T-cell (primary cell): ENCODE measurements around the gene SPRR3. TPM values are rescaled to one million over a fixed set of nuclear protein-coding genes. Genes with fewer than 3 reads are reported as not detected.

Source experiments
- ATAC-seq, 4 experiments: fragments of 200-7000 bp in 3 of 4; fragments of 150-1000 bp in 1 of 4; cut with Tn5 transposase; replicated peaks in 1 of 4; 1 replicate in 3 of 4; 2 replicates in 1 of 4; pipeline ENCODE4 v1.10.0; 2021; ENCODE audit warnings: moderate library complexity in 3 of 4, mild to moderate bottlenecking in 2 of 4, moderate number of reproducible peaks in 1 of 4
- CTCF ChIA-PET, 2 donors: fragments of 300-600 bp; sonication (Branson Sonifier 250); formaldehyde crosslinking; loops; one replicate each; lab custom pipeline; 2022; ENCODE audit warnings: antibody characterized with exemption in 2 of 2; lab: Charles Lee
- POLR2A ChIA-PET, 2 donors: fragments of 300-600 bp; sonication (Branson Sonifier 250); formaldehyde crosslinking; loops; one replicate each; lab custom pipeline; 2022; ENCODE audit warnings: antibody characterized with exemption in 2 of 2; lab: Charles Lee
- DNase-seq, 35 experiments: peaks; one replicate each; pipeline versions ENCODE4 v3.0.0 to v3.0.0-alpha.2; 2013 to 2023
- H3K27ac ChIP-seq: one replicate; pipeline ENCODE4 v1.5.1; 2013; ENCODE audit warnings: low read length
- H3K27me3 ChIP-seq, 2 experiments: replicated peaks in 1 of 2; 1 replicate in 1 of 2; 2 replicates in 1 of 2; pipeline versions ENCODE4 v1.6.1 to v1.7.0; 2013; ENCODE audit warnings: low read length in 1 of 2, mixed read lengths in 1 of 2; ENCODE audit not compliant: control insufficient read depth in 2 of 2, insufficient read depth in 2 of 2; ENCODE audit errors: extremely low read depth in 1 of 2
- H3K36me3 ChIP-seq, 2 donors: 1 replicate in 1 of 2; 2 replicates in 1 of 2; pipeline versions ENCODE4 v1.6.1 to v1.7.0; 2013; ENCODE audit warnings: low read length in 1 of 2; ENCODE audit not compliant: control insufficient read depth in 2 of 2, insufficient read depth in 1 of 2; ENCODE audit errors: extremely low read depth in 1 of 2
- H3K4me1 ChIP-seq, 2 experiments: 1 replicate in 1 of 2; 2 replicates in 1 of 2; pipeline versions ENCODE4 v1.6.1 to v1.7.0; 2013; ENCODE audit warnings: low read length in 2 of 2, mixed read lengths in 1 of 2; ENCODE audit not compliant: insufficient read depth in 2 of 2, control insufficient read depth in 1 of 2; ENCODE audit errors: extremely low read depth in 1 of 2
- H3K4me3 ChIP-seq, 2 donors: 1 replicate in 1 of 2; 2 replicates in 1 of 2; pipeline versions ENCODE4 v1.5.1 to v1.7.0; 2013; ENCODE audit warnings: mild to moderate bottlenecking in 2 of 2, low read length in 1 of 2, moderate library complexity in 1 of 2; ENCODE audit not compliant: control insufficient read depth in 1 of 2; ENCODE audit errors: extremely low read depth in 1 of 2
- H3K9me3 ChIP-seq: 2 replicates; pipeline ENCODE4 v1.7.0; 2013
- H3K27ac Mint-ChIP-seq, 2 donors: one replicate each; pipeline ENCODE4 v1.8.0; 2020 to 2021; ENCODE audit warnings: mild to moderate bottlenecking in 2 of 2, mixed read lengths in 2 of 2
- H3K27me3 Mint-ChIP-seq, 2 donors: one replicate each; pipeline ENCODE4 v1.8.0; 2021 to 2022; ENCODE audit warnings: mixed read lengths in 2 of 2
- H3K36me3 Mint-ChIP-seq: one replicate; pipeline ENCODE4 v1.8.0; 2021; ENCODE audit warnings: mixed read lengths
- H3K4me1 Mint-ChIP-seq, 3 donors: one replicate each; pipeline ENCODE4 v1.8.0; 2020 to 2022; ENCODE audit warnings: mixed read lengths in 3 of 3, mild to moderate bottlenecking in 1 of 3
- H3K4me3 Mint-ChIP-seq, 3 donors: one replicate each; pipeline ENCODE4 v1.8.0; 2020 to 2022; ENCODE audit warnings: mild to moderate bottlenecking in 3 of 3, mixed read lengths in 3 of 3, moderate library complexity in 3 of 3
- H3K9me3 Mint-ChIP-seq, 3 donors: one replicate each; pipeline ENCODE4 v1.8.0; 2020 to 2022; ENCODE audit warnings: mixed read lengths in 3 of 3
- WGBS: methylation state at CpG from one replicate; pipeline ENCODE4 v1.1.5; 2013; ENCODE audit warnings: missing lambda C conversion rate; ENCODE audit not compliant: insufficient coverage; 5-methylcytosine and 5-hydroxymethylcytosine counted together
- total RNA-seq, 35 experiments: library from RNA in 6 of 35; stranded (reverse) in 6 of 35; fragments of 120-200 nt in 1 of 35; gene quantifications; one replicate each; pipeline versions ENCODE4 v1.2.1 to v1.2.4 and lab custom pipeline; 2013 to 2026

The SPRR3 gene
- total RNA-seq (not detected), total RNA-seq (lab: John Stamatoyannopoulos, UW) (0 reads per million in 29 experiments)
- total RNA-seq (2013) = not detected

- no peaks in the 10 kb centered on the region for H3K36me3 Mint-ChIP-seq
- H3K4me3 ChIP-seq = no peak within 1 kb of the TSS
- peaks cover 0 to 10% of the 10 kb centered on the region in 2 experiments for H3K27me3 ChIP-seq
- peaks cover 21 to 24% of the 10 kb centered on the region in 2 donors for H3K27me3 Mint-ChIP-seq
- POLR2A ChIA-PET = no interaction called here
- no peaks in the 10 kb centered on the region for H3K9me3 ChIP-seq
- WGBS = 80% methylated on average over 1 of the region's 2 CpGs
- no peak within 1 kb of the TSS for H3K27ac ChIP-seq
- ATAC-seq (no peak), DNase-seq (no peak)
- no peaks in the 10 kb centered on the region for H3K36me3 ChIP-seq
- CTCF ChIA-PET = no interaction called here
- no peak within 1 kb of the TSS for H3K4me3 Mint-ChIP-seq
- H3K9me3 Mint-ChIP-seq = no peaks in the 10 kb centered on the region
- no peaks in the 10 kb centered on the region for H3K4me1 ChIP-seq
- no peaks in the 10 kb centered on the region for H3K4me1 Mint-ChIP-seq
- peak within 1 kb of the TSS in 1 of 2 donors; percentile 16 for H3K27ac Mint-ChIP-seq
Measured at GRCh38 chr1:153001382-153001781, at the start of gene SPRR3. TSS of gene SPRR3 (plus strand) at chr1:153001749. CDS start at chr1:153003021, 1,272 bp downstream.

GRCh38 chr1:152953761-152954160 lies 47.8 kb upstream of the SPRR3 start:
- Mint-ChIP-seq H3K36me3 (no peaks in the 10 kb centered on the region), H3K9me3 (no peaks in the 10 kb centered on the region), H3K4me3 (no peak overlapping the region), H3K27me3 (peaks cover 9 to 28% of the 10 kb centered on the region in 2 donors), H3K27ac (no peak overlapping the region), H3K4me1 (no peaks in the 10 kb centered on the region)
- ChIA-PET POLR2A (no interaction called here), CTCF (no interaction called here)
- Histone ChIP-seq H3K36me3 (no peaks in the 10 kb centered on the region), H3K4me3 (no peak overlapping the region), H3K27ac (no peak overlapping the region), H3K4me1 (no peaks in the 10 kb centered on the region), H3K9me3 (no peaks in the 10 kb centered on the region), H3K27me3 (peaks cover 0 to 3% of the 10 kb centered on the region in 2 experiments)
- WGBS = 75% methylated on average over 4 of the region's 7 CpGs
- ATAC-seq = no peak
- no peak for DNase-seq

- Mint-ChIP-seq H3K9me3 (no peaks in the 10 kb centered on the region), H3K27ac (no peak overlapping the region), H3K36me3 (no peaks in the 10 kb centered on the region), H3K4me1 (no peaks in the 10 kb centered on the region), H3K27me3 (peaks cover 7 to 28% of the 10 kb centered on the region in 2 donors), H3K4me3 (no peak overlapping the region)
- Histone ChIP-seq H3K4me1 (no peaks in the 10 kb centered on the region), H3K27me3 (no peaks in the 10 kb centered on the region), H3K36me3 (no peaks in the 10 kb centered on the region), H3K27ac (no peak overlapping the region), H3K9me3 (no peaks in the 10 kb centered on the region), H3K4me3 (no peak overlapping the region)
- ChIA-PET CTCF (no interaction called here), POLR2A (no interaction called here)
- ATAC-seq (no peak), DNase-seq (no peak)
- 62% methylated on average over 2 of the region's 6 CpGs for WGBS
Measured at GRCh38 chr1:152954436-152954835, 47.1 kb upstream of the SPRR3 start.

GRCh38 chr1:152957561-152957960 lies 44.0 kb upstream of the SPRR3 start:
- H3K27me3 Mint-ChIP-seq = peaks cover 2 to 26% of the 10 kb centered on the region in 2 donors
- no peaks in the 10 kb centered on the region for H3K36me3 ChIP-seq
- no peak overlapping the region for H3K4me3 Mint-ChIP-seq
- no peak for DNase-seq
- no peaks in the 10 kb centered on the region for H3K9me3 ChIP-seq
- WGBS = no CpG with 5 or more reads among the region's 3 CpGs
- no peak overlapping the region for H3K27ac ChIP-seq
- no peak overlapping the region for H3K27ac Mint-ChIP-seq
- ChIA-PET CTCF (no interaction called here), POLR2A (no interaction called here)
- H3K36me3 Mint-ChIP-seq = no peaks in the 10 kb centered on the region
- H3K4me1 ChIP-seq = no peaks in the 10 kb centered on the region
- no peak for ATAC-seq
- H3K9me3 Mint-ChIP-seq = no peaks in the 10 kb centered on the region
- no peaks in the 10 kb centered on the region for H3K4me1 Mint-ChIP-seq
- H3K4me3 ChIP-seq = no peak overlapping the region
- H3K27me3 ChIP-seq = peaks cover 0 to 3% of the 10 kb centered on the region in 2 experiments

GRCh38 chr1:152959273-152959672 lies 42.3 kb upstream of the SPRR3 start:
- Histone ChIP-seq H3K4me1 (no peaks in the 10 kb centered on the region), H3K27me3 (peaks cover 0 to 3% of the 10 kb centered on the region in 2 experiments), H3K27ac (no peak overlapping the region), H3K9me3 (no peaks in the 10 kb centered on the region), H3K4me3 (no peak overlapping the region), H3K36me3 (no peaks in the 10 kb centered on the region)
- ChIA-PET CTCF (no interaction called here), POLR2A (no interaction called here)
- Mint-ChIP-seq H3K4me1 (no peaks in the 10 kb centered on the region), H3K27me3 (peaks cover 6 to 20% of the 10 kb centered on the region in 2 donors), H3K27ac (no peak overlapping the region), H3K36me3 (no peaks in the 10 kb centered on the region), H3K9me3 (no peaks in the 10 kb centered on the region), H3K4me3 (no peak overlapping the region)
- DNase-seq = no peak
- no peak for ATAC-seq
- WGBS = no CpG with 5 or more reads among the region's 3 CpGs

- no peaks in the 10 kb centered on the region for H3K9me3 Mint-ChIP-seq
- CTCF ChIA-PET = no interaction called here
- no peak for DNase-seq
- Histone ChIP-seq H3K27me3 (peaks cover 0 to 3% of the 10 kb centered on the region in 2 experiments), H3K36me3 (no peaks in the 10 kb centered on the region), H3K4me3 (no peak overlapping the region), H3K27ac (no peak overlapping the region), H3K9me3 (no peaks in the 10 kb centered on the region), H3K4me1 (no peaks in the 10 kb centered on the region)
- H3K27me3 Mint-ChIP-seq = peaks cover 6 to 20% of the 10 kb centered on the region in 2 donors
- 96% methylated on average over 8 of the region's 10 CpGs for WGBS
- H3K36me3 Mint-ChIP-seq = no peaks in the 10 kb centered on the region
- H3K4me1 Mint-ChIP-seq = no peaks in the 10 kb centered on the region
- H3K27ac Mint-ChIP-seq = no peak overlapping the region
- no peak for ATAC-seq
- no peak overlapping the region for H3K4me3 Mint-ChIP-seq
- POLR2A ChIA-PET = no interaction called here
Measured at GRCh38 chr1:152959801-152960451, 41.6 kb upstream of the SPRR3 start.
